DMS 273 treated with DMSO at 0.1 percent for 48 hours (cell line): ENCODE measurements around the gene NFKBIZ.
"Not testable (repeated sequence)": the region's sequence is repeated elsewhere in the genome, so short reads cannot be mapped to it uniquely, and the experiment has no call there.

ENCODE experiments used
- DNase-seq: peaks from one replicate; lab custom pipeline; 2025; lab: John Stamatoyannopoulos, UW

The NFKBIZ gene

GRCh38 chr3:101873619-101874018 is 24.3 kb downstream of the NFKBIZ start:
- no peak for DNase-seq

- no peak for DNase-seq
These were observed 26.8 kb downstream of the NFKBIZ start for GRCh38 chr3:101876142-101876541.

- DNase-seq: no peak
These were observed 29.3 kb downstream of the NFKBIZ start for GRCh38 chr3:101878589-101878988.

- DNase-seq: no peak
These were observed 29.8 kb downstream of the NFKBIZ start for GRCh38 chr3:101879102-101879501.

- no peak for DNase-seq
These were observed 30.4 kb downstream of the NFKBIZ start for GRCh38 chr3:101879623-101880284.

GRCh38 chr3:101884776-101885175 is 35.5 kb downstream of the NFKBIZ start:
- no peak for DNase-seq

- DNase-seq: not testable (repeated sequence)
These were observed 36.3 kb downstream of the NFKBIZ start for GRCh38 chr3:101885584-101885983.

- no peak for DNase-seq
These were observed 37.3 kb downstream of the NFKBIZ start for GRCh38 chr3:101886626-101887025.

GRCh38 chr3:101888653-101889052 is 39.3 kb downstream of the NFKBIZ start:
- no peak for DNase-seq

GRCh38 chr3:101890716-101891115 is 41.4 kb downstream of the NFKBIZ start:
- DNase-seq: no peak

- no peak for DNase-seq
These were observed 43.3 kb downstream of the NFKBIZ start for GRCh38 chr3:101892648-101893047.

GRCh38 chr3:101896083-101896757 is 46.9 kb downstream of the NFKBIZ start:
- DNase-seq: no peak

GRCh38 chr3:101897013-101897412 is 47.7 kb downstream of the NFKBIZ start:
- no peak for DNase-seq

GRCh38 chr3:101898039-101898438 is 48.7 kb downstream of the NFKBIZ start:
- DNase-seq: no peak

- DNase-seq: no peak
These were observed 49.4 kb downstream of the NFKBIZ start for GRCh38 chr3:101898752-101899169.

GRCh38 chr3:101900316-101900715 is 51.0 kb downstream of the NFKBIZ start:
- DNase-seq: no peak

- no peak for DNase-seq
These were observed 51.4 kb downstream of the NFKBIZ start for GRCh38 chr3:101900736-101901135.

- DNase-seq: no peak
These were observed 52.7 kb downstream of the NFKBIZ start for GRCh38 chr3:101902041-101902440.

GRCh38 chr3:101903451-101903871 is 54.1 kb downstream of the NFKBIZ start:
- no peak for DNase-seq

GRCh38 chr3:101905573-101905972 is 56.3 kb downstream of the NFKBIZ start:
- DNase-seq: not testable (repeated sequence)
